GM19328 (cell line): ENCODE data around the gene CCNB2.

Experiments
- ATAC-seq: cut with Tn5 transposase; IDR thresholded peaks from one replicate; pipeline ENCODE4 v1.9.1; 2021; ENCODE audit warnings: mild to moderate bottlenecking, moderate library complexity; ENCODE audit not compliant: unreplicated experiment

The CCNB2 gene

DNA sequence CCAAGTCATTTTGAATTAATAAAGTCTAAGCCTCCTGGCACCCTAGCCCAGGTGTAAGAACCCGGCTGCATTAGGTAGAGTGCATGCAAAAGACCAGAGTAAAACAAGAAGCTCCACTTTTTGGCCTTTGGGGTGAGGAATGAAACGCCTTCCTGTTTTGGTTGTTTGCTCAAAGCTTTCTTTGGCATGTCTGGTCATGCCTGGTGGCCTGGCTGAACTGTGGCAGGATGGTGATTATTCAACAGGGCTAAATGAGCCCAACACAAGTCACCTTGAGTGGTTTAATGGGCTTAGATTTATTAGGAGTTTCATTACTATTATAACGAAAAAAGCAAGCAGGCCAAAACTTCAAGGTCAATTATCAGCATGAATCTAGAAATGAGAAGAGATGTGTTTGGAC is 60.8 kb downstream of the CCNB2 start:
- no peak for ATAC-seq

DNA sequence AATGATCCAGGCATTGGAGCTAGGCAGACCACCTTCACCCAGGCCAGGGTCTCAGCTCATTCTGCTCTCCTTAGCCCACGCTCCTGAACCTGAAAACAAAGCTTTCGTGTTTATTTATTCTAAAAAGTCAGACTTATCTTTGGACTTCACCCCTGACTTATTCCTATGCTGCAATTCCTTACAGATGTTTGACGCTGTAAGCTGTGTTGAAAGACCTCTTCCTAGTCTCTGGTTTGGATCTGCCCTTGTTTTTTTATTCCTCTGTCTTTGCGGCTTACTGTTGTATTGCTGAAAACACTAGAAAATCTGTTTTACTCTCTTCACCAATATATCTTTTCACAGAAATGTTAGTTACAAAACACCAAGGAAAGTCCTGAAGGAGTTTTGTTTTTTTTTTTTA is 61.2 kb downstream of the CCNB2 start:
- no peak for ATAC-seq

DNA sequence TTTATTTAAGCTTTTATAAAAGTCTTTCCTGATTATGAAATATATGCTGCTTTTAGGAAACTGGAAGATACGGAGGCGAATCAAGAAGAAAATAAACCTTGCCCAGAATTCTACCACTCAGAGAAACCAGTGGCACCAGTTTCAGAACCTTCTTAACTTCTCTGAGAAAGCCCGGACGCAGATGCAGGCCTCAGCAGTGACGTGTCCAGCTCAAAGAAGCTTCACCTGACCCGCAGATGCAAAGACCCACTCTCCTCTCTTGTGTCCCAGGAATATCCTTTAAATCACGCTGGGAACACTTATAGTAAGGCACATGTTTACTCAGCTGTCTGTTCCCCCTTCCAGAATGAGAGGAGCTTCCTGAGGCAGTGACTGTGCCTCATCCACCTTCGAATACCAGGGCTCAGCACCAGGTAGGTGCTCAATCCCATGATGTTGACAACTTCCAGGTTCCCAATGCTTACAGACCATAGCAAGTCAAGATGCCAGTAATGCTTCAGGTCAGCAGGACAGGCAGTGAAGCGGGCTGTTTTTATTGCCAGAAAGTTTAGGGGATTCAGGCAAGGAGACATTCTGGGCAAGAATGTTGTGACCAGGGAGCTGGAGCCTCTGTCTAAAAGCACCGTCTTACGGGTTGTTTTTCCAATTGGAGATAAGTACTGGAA is 61.8 kb downstream of the CCNB2 start:
- no peak for ATAC-seq

DNA sequence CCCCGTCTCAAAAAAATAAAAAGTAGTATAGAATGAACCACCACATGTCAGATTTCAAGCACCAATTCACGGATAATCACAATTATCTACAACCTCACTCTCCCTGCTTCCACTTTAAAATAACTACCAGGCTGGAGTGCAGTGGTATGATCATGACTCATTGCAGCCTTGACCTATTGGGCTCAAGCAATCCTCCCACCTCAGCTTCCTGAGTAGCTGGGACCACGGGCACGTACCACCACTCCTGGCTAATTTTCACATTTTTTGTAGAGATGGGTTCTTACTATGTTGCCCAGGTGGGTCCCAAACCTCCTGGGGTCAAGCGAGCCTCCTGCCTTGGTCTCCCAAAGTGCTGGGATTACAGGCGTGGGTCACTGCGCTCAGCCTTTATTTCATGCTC is 63.6 kb downstream of the CCNB2 start:
- ATAC-seq, result no peak

DNA sequence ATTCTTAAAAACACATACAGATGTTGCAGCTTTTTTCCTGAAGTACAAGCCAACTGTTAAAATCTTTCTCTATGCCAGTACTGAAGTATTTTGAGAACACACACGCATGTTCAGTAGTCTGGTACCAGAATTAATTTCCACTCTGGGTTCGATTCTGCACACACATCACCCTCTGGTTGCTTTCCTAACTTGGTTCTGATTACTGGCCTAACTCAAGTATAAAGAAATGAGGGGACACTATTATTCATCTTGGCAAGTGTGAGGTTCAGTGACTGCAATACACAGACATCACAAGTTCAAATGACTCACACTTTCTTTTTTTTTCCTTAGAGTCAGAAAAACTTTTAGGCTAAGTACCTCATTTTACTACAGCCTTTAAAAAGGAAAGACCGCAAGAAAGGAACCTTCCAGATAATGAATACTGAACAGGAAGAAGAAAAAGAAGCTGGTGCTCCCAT is 64.3 kb downstream of the CCNB2 start:
- ATAC-seq, result no peak

DNA sequence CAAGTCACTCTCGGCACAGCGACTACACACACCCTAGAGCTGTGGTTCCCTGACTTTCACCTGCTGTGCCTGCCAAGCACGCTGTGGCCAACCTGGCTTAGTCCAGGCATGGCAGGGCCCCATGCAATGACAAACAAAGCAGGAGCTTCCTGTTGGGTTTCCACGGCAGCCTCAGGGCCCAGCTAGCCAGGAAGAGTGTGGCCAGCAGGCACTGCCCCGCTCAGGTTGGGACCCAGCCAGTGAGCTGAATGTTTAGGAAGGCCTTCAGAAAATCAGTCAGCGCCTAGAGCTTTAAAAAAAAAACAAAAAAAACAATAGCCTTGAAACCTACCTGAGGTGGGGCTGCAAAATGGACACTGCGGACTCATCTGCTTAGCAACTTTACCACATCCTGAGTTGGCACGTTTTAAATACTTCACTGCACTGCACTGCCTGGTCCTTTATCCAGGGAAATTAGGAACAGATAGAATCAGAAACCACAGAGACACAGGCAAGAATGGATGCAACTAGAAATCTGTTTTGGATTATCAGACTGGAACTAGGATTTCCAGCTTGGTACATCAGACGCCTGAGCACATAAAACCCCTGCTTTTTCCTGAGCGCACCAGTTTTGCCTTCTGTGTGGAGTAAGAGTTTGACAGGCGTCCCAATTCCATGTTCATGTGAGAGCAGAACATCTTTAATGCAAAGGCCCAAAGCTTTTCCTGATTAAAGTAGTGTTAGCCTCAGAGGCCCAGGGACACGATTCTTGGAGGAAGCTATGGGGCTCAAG is 65.5 kb downstream of the CCNB2 start:
- ATAC-seq, result no peak

DNA sequence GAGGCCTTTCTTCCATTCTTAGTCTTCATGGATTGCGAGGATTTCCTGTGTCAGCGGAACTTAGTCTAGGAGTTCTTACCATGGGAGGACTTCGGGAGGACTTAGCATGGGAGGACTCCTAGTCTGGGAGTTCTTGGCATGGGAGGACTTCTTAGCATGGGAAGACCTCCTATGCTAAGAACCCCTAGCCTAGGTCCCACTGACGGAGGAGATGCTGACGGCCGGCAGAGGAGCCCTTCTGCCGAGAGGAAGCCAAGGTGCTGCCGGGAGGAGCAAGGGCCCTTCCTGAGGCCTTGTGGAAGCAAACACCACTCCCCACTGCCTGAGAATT is 66.1 kb downstream of the CCNB2 start:
- ATAC-seq, result no peak

DNA sequence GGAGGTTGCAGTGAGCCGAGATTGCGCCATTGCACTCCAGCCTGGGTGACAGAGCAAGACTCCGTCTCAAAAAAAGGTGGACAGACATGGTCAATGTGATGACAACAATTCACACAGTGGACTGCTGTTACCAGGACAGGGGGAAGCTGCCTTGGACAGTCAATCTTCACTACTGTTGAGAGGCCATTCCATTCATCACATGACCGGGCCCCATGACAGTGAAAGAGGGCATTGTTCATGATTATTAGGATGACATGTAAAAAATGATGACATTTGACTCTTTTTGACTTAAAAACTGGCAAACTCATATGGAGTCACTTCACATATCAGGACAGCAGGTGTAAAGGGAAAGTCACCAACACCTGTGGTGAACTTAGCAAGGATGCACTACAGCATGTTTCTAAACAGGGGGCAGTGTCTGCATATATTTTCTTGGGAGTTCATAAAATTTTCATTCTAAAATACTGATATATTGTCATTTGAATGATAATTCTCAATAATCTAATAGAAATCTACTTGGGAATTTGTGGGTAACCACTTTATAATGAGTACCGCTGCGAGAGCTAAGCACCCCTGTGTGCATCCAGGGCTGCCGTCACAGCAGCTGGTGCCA is 67.4 kb downstream of the CCNB2 start:
- no peak for ATAC-seq

DNA sequence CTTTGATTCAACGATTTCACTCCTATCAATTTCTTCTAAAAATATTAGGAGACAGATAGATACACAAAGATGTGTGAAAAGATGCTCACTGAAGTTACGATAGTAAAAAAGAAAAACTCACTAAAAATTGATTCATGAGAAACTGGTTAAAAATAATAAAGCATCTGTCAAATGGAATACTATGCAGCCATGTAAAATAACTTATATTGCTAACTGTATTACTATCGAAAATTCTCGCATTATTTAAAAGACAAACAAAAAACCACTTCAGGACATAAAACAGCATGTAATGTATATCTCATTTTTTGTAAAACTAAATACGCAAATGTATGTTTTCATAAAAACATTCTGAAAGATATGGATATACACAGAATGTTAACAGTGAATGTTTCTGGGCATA is 68.2 kb downstream of the CCNB2 start:
- ATAC-seq, result no peak

DNA sequence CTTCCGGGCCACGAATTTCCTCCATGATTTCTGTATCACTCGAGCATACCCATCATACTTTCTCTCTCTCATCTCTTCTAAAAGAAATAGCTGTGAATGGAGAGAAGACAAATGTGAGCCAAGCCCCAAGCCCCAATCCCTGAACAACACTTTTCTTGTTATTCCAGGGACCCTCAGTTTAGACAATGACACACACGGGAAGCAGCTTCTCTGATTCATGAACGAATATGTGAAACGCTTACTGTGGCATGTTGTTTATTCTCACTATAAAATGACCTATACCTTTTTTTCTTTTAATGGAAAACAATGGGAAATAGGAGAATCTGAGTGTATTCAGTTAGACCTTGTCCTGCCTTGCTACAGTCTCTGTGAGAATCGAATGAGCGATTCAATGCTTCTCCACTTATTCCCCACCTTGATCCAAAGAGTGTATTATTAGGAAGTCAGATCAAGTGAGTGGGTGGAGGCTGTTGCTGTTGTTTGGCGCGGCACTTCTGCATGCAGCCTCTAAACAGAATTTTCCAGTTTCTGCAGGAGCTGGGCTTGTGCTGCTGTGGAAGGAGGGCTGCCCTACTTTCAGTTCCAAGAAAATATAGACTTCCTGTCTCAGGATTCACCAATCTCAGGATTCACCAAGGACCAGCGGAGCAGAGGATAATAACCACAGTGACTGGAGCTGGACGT is 69.3 kb downstream of the CCNB2 start:
- ATAC-seq, result no peak
